ENCODE data around the gene BLTP2.
"Not testable (repeated sequence)": the region's sequence is repeated elsewhere in the genome, so short reads cannot be mapped to it uniquely, and the experiment has no call there.

Gene BLTP2

DNA sequence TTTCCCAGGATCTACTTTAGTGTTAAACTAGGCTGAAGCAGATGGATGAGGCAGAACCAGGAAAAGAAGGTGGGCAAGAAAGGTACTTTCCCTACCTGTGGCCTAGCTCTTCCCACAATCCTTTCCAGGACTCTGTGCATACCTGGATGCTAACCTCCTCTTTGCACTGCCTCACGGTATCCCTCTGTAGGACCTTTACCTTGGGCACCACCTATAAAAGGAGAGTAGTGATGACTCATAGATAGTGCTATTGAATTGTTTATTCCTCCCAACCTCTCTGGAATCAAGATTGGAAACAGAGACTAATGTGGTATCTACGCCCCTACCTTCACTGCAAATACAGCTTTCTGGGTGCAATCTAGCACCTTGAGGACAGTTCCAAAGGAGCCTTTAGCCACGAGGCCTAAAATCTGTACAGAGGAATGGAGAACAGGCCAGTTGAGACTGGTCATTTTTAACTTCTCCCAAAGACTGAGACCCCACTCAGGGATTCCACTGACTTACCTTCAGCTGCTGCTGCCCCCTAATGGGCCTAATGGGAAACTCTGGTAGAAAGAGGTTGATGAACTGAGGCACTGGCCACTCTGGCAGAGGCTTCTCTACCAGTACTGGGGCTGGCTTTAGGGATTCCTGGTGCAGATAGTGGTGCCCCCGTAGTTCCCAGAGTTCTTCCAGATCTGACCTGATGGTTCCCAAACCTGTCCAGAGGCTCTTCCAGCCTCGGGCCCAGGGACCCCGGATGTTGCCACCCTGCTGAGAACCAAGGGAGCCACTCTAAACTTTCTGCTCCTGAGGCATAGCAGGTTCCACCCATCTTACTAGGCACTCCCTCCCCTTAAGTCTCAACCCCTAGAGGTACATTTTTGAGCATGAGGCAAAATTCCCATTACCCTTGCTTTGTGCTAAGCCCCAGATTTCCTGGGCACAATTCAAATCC, 31.8 kb downstream of the BLTP2 start:
- TF ChIP-seq CTCF (conservative IDR thresholded peaks at IDR 0.05) (peak; percentile 76), ZFX (IDR thresholded peaks at IDR 0.05) (no peak)
- H3K27ac ChIP-seq = no peak overlapping the region

DNA sequence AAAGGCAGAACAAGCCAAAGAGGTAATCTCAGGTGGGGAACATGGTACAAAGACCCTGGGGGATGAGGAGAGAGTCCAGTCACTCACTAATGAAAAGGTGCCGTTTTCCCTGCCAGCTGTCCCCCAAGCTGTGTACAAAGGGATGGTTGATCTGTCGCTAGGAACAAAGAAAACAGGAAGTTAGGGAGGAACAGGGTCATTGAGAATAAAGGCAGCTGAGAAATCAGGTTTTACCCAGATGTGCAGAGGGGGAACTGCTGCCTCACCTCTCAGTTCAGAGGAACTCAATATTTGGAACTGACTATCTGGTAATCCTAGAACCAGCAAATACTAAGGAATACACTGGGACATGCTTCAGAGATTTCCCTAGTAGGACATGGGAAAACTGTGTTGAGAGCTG, 32.4 kb downstream of the BLTP2 start:
- H3K27ac ChIP-seq = no peak overlapping the region
- TF ChIP-seq ZFX (IDR thresholded peaks at IDR 0.05) = no peak
- no peak for TF ChIP-seq CTCF (conservative IDR thresholded peaks at IDR 0.05)

DNA sequence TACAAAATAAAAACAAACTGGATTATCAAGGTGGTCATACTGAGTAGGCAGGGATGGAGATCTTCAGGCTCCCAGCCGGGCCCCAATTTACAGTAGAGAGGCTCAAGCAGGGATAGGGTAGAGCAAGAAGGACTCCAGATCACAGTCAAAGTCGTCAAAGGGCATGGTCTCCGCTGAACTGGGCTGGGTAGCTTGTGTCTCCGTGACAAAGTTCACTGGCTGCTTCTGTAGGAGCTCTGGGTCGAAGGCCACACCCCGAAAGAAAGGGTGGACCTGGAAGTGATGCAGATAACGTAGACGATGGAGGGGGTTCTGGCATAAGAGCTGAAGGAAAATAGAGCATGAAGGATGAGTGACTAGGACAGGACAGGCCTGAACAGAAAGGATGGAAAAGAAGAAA, 34.6 kb downstream of the BLTP2 start:
- H3K27ac ChIP-seq = no peak overlapping the region
- TF ChIP-seq ZFX (IDR thresholded peaks at IDR 0.05) = no peak
- TF ChIP-seq CTCF (conservative IDR thresholded peaks at IDR 0.05) = no peak

GRCh38 chr17:28604031-28604430, 40.9 kb downstream of the BLTP2 start:
- not testable (repeated sequence) for H3K27ac ChIP-seq

DNA sequence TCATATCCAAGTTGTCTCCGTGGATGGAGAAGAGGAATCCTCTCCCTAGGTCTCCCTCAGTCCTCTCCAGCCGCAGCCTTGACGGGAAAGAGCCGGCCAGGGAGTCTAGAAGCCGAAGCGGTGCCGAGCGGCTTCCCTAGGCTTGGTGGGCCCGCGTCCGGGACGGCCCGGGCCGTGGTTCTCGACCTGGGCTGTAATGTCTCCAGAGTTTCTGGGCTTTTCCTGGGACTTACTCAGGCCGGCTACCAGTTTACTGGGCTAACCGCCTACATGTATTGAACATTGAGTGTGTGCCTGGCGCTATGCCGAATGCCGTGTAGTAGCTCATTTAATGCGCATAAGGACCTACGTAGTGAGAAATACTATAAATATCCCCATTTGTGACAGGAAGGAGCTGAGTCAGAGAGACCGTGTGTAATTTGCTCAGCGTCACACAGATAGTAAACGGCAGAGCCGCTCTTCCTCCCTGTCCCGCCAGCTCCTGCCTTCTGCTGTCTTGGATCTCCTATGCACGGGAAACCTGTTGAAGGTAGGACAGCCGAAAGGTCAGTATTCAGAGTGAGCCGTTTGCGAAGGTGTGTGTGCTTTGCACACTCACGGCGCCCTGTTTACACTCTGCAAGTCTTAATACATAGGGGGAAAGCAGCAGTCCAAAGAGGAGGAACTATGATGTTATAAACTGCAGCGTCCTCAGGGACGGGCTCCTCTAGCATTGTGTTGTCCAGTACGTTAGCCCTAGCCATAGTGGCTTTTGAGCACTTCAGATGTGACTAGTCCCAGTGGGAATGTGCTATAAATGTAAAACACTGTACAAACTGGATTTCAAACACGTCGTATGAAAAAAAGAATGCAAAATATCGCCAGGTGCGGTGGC, 45.4 kb downstream of the BLTP2 start:
- no peak for TF ChIP-seq ZFX (IDR thresholded peaks at IDR 0.05)
- no peak for TF ChIP-seq CTCF (conservative IDR thresholded peaks at IDR 0.05)
- peak overlapping the region; percentile 84 for H3K27ac ChIP-seq

DNA sequence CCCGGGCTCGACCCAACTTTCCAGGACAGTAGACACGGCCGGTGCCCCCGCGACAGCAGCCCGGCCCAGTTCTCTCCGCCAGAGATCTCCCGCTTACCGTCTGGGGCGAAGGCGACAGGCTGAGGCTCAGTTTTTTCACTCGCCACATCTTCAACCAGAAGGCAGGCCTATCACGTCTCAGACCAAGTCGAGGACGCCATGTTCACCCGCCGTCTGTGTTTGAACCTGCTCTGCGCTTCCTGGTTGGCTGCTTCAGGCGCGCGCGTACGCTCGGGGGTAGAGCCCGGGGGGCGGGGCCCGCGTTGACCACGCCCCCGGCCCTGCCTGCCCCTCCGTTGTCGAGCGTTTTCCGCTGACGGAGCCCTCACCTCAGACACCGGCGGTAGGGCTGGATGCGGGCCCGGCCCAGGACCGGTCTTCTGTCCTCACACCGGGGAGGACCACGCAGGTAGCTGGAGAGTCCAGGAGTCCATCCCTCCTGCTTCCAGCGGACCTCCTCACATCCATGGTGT, 46.1 kb downstream of the BLTP2 start, which contains the start of gene SPAG5:
SPAG5 (minus strand) TSS at position 227 of the 512 bp plus-strand sequence; CDS start at position 148, 79 bp downstream.
- TF ChIP-seq ZFX (IDR thresholded peaks at IDR 0.05) (peak; percentile 63; the same call in 1 of the 2 replicates), CTCF (conservative IDR thresholded peaks at IDR 0.05) (no peak)
- H3K27ac ChIP-seq = peak within 1 kb of the TSS; percentile 84

GRCh38 chr17:28598389-28598788, 46.6 kb downstream of the BLTP2 start:
- no peak for TF ChIP-seq CTCF (conservative IDR thresholded peaks at IDR 0.05)
- TF ChIP-seq ZFX (IDR thresholded peaks at IDR 0.05) = no peak
- H3K27ac ChIP-seq = peak overlapping the region; percentile 84
